ENCODE measurements around the gene CALHM5.

- TF ChIP-seq, protein P1, sequence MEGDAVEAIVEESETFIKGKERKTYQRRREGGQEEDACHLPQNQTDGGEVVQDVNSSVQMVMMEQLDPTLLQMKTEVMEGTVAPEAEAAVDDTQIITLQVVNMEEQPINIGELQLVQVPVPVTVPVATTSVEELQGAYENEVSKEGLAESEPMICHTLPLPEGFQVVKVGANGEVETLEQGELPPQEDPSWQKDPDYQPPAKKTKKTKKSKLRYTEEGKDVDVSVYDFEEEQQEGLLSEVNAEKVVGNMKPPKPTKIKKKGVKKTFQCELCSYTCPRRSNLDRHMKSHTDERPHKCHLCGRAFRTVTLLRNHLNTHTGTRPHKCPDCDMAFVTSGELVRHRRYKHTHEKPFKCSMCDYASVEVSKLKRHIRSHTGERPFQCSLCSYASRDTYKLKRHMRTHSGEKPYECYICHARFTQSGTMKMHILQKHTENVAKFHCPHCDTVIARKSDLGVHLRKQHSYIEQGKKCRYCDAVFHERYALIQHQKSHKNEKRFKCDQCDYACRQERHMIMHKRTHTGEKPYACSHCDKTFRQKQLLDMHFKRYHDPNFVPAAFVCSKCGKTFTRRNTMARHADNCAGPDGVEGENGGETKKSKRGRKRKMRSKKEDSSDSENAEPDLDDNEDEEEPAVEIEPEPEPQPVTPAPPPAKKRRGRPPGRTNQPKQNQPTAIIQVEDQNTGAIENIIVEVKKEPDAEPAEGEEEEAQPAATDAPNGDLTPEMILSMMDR (conservative IDR thresholded peaks at IDR 0.05; ENCODE audit: low read depth, low read length) = no peak
- TF ChIP-seq EZH2phosphoT487 (IDR thresholded peaks at IDR 0.05; ENCODE audit: borderline replicate concordance, low read length) = no peak
Observed at GRCh38 chr6:116529466-116530290, 18.2 kb downstream of the CALHM5 start.

All from PC-3 (cell line).